HG02610 (cell line): ENCODE measurements around the gene GP1BB.
"Not testable (repeated sequence)": the region's sequence is repeated elsewhere in the genome, so short reads cannot be mapped to it uniquely, and the experiment has no call there.

ENCODE experiments used
- ATAC-seq: cut with Tn5 transposase; IDR thresholded peaks from one replicate; pipeline ENCODE4 v1.9.1; 2021; ENCODE audit warnings: mild to moderate bottlenecking, moderate library complexity; ENCODE audit not compliant: unreplicated experiment

Gene GP1BB

GRCh38 chr22:19723232-19723982 is at the start of gene GP1BB:
GP1BB (plus strand) TSS chr22:19723539; CDS start chr22:19723570, 31 bp downstream.
- ATAC-seq: no peak

DNA sequence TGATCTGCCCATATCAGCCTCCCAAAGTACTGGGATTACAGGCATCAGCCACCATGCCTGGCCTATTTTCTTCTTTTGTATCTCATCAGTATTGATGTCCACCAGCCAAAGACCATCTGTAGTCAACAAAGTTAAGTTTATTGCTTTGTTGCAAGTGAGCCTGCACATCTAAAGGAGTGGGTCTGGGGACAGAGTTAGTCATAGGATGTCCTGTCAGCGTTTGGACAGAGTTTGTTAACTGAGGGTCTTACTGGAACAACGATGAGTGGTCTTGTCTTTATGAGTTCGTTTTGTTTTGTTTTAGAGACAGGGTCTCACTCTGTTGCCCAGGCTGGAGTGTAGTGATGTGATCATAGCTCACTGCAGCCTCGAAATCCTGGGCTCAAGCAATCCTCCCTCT is 49.7 kb upstream of the GP1BB start:
- ATAC-seq: no peak

DNA sequence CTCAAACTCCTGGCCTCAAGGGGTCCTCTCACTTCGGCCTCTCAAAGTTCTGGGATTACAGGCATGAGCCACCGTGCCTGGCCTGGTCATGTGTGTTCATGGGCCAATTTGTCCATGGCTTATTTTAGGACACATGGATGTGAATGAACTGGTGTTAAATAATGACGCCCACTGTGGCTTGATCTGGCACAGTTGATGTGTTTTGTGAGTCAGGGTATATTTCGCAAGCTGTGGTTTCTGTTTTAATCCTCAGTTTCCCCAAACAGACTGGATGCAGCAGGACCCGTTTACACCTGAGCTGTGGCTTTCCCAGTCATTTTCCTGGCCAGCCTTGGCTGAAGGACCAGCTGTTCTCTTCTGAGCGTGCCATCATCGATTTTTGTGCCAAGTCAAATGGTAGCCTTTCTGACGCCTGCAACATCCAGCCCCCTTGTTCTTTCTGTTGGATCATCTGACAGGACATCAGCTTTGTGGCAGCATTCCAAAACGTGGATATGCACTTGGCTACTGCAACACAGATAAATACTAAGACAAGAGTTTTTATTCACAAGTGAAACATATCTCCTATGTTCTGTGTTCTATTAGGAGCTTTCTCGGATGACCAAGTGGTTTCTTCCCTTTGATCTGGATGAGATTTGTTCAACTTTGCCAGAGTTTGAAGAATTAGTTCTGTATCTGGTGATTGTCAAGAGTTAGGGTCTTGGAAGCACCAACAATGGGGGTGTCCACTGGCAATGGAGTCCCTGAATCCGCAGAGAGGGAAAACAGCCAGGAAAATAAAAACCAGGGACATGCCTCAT is 49.0 kb upstream of the GP1BB start:
- no peak for ATAC-seq

DNA sequence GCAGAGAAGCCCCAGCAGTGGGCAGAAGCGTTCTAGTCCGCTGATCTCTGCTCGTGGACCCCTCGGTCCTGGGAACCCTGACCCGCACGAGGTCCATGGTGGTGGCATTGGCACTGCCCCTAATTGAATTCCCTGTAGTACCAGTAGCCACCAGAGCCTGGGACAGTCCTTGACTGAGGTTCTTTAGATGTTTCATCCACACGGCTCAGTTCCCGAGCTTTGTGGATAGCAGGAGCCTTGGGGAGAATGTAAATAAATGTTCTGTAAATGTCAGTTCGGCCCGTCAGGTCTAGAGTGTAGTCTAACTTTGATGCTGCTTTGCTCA is 48.4 kb upstream of the GP1BB start:
- no peak for ATAC-seq

DNA sequence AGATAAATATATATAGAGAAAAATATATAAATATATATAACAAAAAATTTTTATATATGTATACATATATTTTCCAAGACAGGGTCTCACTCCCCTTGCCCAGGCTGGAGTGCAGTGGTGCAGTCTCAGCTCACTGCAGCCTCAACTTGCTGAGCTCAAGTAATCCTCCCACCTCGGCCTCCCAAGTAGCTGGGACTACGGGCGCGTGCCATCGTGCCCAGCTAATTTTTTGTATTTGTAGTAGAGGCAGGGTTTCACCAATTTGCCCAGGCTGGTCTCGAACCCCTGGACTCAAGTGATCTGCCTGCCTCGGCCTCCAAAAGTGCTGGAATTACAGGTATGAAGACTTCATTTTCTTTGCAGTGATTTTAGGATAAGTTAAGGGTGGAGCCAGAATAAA is 47.9 kb upstream of the GP1BB start:
- no peak for ATAC-seq

- not testable (repeated sequence) for ATAC-seq
Observed at GRCh38 chr22:19676437-19676836, 46.9 kb upstream of the GP1BB start.

DNA sequence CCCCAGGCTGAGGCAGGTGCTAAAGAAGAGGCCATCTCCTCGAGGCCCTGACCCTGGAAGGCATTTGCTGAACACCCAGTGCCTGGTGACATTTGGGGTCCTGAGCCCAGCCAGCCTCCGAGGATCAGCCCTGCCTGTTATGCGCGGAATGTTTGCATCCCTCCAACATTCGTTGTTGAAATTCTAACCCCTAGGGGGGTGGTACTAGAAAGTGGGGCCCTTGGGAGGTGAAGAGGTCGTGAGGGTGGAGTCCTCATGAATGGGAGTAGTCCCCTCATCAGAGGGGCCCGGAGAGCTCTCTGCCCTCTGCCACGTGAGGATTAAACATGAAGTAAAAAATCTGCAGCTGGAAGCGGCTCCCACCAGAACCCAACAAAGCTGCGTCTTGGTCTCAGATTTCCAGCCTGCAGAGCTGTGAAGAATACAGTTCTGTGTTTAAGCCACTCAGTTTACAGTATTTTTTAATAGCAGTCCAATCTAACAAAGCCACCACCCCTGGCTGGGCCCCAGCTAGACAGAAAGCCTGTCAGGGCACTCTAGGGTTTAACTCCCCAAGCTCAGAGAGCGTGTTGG is 44.3 kb upstream of the GP1BB start:
- ATAC-seq: no peak

GRCh38 chr22:19679522-19680101 is 43.7 kb upstream of the GP1BB start:
- ATAC-seq: no peak

GRCh38 chr22:19680287-19680881 is 43.0 kb upstream of the GP1BB start:
- no peak for ATAC-seq

- ATAC-seq: no peak
Observed at GRCh38 chr22:19680911-19681862, 42.2 kb upstream of the GP1BB start.

GRCh38 chr22:19681863-19682245 is 41.5 kb upstream of the GP1BB start:
- ATAC-seq: no peak

GRCh38 chr22:19686946-19687345 is 36.4 kb upstream of the GP1BB start:
- no peak for ATAC-seq

- no peak for ATAC-seq
Observed at GRCh38 chr22:19687561-19688300, 35.6 kb upstream of the GP1BB start.

DNA sequence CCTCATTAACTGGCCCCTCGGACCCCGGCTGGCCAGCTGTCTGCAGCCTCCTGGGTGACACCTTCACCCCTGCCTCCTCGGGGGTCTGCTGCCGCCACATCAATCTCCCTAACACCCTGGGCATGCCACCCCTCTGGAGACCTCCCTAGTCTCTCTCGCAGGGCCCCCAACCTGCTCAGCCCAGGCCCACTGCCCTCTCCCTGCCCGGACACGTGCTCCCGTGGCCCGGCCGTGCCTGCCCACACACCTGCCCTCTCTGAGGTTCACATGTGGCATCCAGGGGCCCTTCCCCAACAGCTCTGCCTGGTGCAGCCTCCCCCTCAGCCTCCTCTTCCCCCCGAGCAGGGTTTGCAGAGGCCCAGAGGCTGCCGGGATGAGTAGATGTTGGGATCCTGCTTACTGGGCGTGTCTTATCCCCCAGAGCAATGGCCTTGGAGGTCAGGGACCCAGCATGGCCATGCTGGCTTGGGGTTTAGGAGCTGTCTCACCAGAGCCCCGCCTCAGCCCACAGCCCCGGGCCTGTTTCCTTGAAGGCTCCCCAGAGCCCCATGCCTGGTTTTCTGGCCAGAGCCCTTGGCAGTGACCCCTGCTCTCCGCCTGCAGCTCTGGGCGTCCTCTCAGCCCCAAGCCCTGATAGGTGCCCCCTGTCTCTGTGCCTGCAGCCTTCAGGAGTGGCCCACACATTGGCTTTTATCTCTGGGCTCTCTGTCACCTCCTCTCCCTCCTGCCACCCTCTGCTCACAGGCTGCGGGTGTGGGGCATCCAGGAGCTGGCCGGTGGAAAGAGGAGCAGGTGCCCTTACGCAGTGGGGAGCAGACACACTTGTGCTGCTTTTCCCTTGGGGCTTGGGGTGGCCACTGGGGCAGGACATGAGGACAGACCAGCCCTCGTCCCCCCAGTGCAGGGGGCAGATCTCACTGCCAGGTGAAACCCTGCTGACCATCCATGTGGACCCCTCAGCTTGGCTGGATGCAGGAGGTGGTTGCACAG is 34.7 kb upstream of the GP1BB start:
- ATAC-seq: no peak

DNA sequence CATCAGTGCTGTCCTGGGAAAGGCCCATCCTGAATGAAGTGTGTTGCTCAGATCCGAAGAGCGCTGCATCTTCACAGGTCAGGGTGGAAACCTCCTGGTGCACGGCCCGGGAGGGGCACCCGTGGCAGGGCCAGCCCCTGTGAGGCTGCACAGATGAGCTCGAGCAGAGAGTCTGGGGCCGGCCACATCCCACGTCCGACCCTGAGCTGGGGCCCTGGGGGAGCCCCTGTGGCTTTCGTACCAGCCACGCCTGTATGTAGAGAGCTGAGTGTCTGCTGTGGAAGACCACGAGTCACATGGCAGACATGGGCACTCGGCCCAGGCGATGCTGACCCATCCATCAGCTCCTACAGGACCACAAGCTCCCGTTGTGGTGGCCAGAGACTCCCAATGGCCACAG is 33.9 kb upstream of the GP1BB start:
- no peak for ATAC-seq

GRCh38 chr22:19691007-19691720 is 32.2 kb upstream of the GP1BB start:
- ATAC-seq: no peak

- ATAC-seq: no peak
Observed at GRCh38 chr22:19691721-19692341, 31.5 kb upstream of the GP1BB start.
